K562 (cell line): ENCODE measurements around the gene IGSF9. TPM values are rescaled to one million over a fixed set of nuclear protein-coding genes. Genes with fewer than 3 reads are reported as not detected.

Source experiments
- ATAC-seq: fragments of 200-7000 bp; cut with Tn5 transposase; 3 replicates; pipeline ENCODE4 v1.9.1; 2020; ENCODE audit warnings: moderate library complexity
- BruUV-seq: library from RNA; stranded (reverse); fragments of 400-500 nt; replicated peaks from 2 replicates; lab custom pipeline; 2021; lab: Mats Ljungman, UMichigan
- CTCF ChIA-PET: fragments of 300-600 bp; formaldehyde crosslinking; extraction: SDS; loops from one replicate; lab custom pipeline; 2021; ENCODE audit warnings: low intra/inter-chr PET ratio; lab: Yijun Ruan, JAX
- POLR2A ChIA-PET: fragments of 300-600, 350-650 bp; sonication (Branson Sonifier 250); formaldehyde crosslinking; extraction: SDS; loops from one replicate; lab custom pipeline; 2021; ENCODE audit warnings: antibody characterized with exemption, inconsistent platforms; lab: Yijun Ruan, JAX
- DNase-seq, 4 experiments: peaks; one replicate each; pipeline versions ENCODE4 v3.0.0 to v3.0.0-alpha.2; 2011 to 2018; ENCODE audit warnings: low spot score in 3 of 4, mixed read lengths in 3 of 4; ENCODE audit errors: extremely low read depth in 1 of 4
- FAIRE-seq: peaks from 2 replicates; lab custom pipeline; 2011; peaks lifted over from hg19 to GRCh38; lab: Jason Lieb, UNC
- H2AFZ ChIP-seq: 2 replicates; pipeline ENCODE4 v1.6.0; 2011; ENCODE audit warnings: low read depth, low read length, control low read depth, inconsistent platforms
- H3K27ac ChIP-seq: fragments of 200-600 bp; 3 replicates; pipeline ENCODE4 v1.8.0; 2011; ENCODE audit warnings: low read depth, mild to moderate bottlenecking, control low read depth, inconsistent platforms, low read length, moderate library complexity, mixed read lengths; ENCODE audit errors: extremely low read depth
- H3K27me3 ChIP-seq, 2 experiments: fragments of 300-600 bp in 1 of 2; 2 replicates in 1 of 2; 3 replicates in 1 of 2; pipeline versions ENCODE4 v1.6.0 to v1.8.0; 2011; ENCODE audit warnings: inconsistent platforms in 2 of 2, low read length in 2 of 2, mild to moderate bottlenecking in 1 of 2, mixed read lengths in 1 of 2, moderate library complexity in 1 of 2; ENCODE audit not compliant: control insufficient read depth in 2 of 2, insufficient read depth in 2 of 2
- H3K36me3 ChIP-seq: fragments of 300-600 bp; 3 replicates; pipeline ENCODE4 v1.8.0; 2011; ENCODE audit warnings: mild to moderate bottlenecking, low read length, inconsistent platforms; ENCODE audit not compliant: control insufficient read depth, insufficient read depth
- H3K4me1 ChIP-seq, 2 experiments: fragments of 200-600 bp in 1 of 2; replicated peaks in 1 of 2; 2 replicates in 1 of 2; 3 replicates in 1 of 2; pipeline versions ENCODE4 v1.5.1 to v1.8.0; 2011; ENCODE audit warnings: inconsistent platforms in 2 of 2, low read length in 2 of 2, mild to moderate bottlenecking in 1 of 2, mixed read lengths in 1 of 2, moderate library complexity in 1 of 2; ENCODE audit not compliant: control insufficient read depth in 2 of 2, insufficient read depth in 2 of 2
- H3K4me2 ChIP-seq: 2 replicates; pipeline ENCODE4 v1.6.1; 2011; ENCODE audit warnings: low read length, control low read depth, inconsistent platforms, mixed read lengths; ENCODE audit not compliant: insufficient read depth
- H3K4me3 ChIP-seq: fragments of 200-600 bp; sonication (generic), shearing (Covaris generic); 2 replicates; pipeline ENCODE4 v1.5.1; 2016; ENCODE audit warnings: control low read depth, inconsistent platforms
- H3K79me2 ChIP-seq: fragments of 200-600 bp; 3 replicates; pipeline ENCODE4 v1.8.0; 2011; ENCODE audit warnings: low read length, inconsistent platforms; ENCODE audit not compliant: control insufficient read depth, insufficient read depth
- H3K9ac ChIP-seq, 2 experiments: 2 replicates each; pipeline versions ENCODE4 v1.6.0 to v1.6.1; 2011; ENCODE audit warnings: low read depth in 2 of 2, low read length in 2 of 2, control low read depth in 1 of 2, inconsistent platforms in 1 of 2, mild to moderate bottlenecking in 1 of 2, mixed read lengths in 1 of 2; ENCODE audit not compliant: insufficient read depth in 1 of 2
- H3K9me1 ChIP-seq: one replicate; pipeline ENCODE4 v1.6.0; 2011; ENCODE audit warnings: inconsistent platforms, mild to moderate bottlenecking, low read length, moderate library complexity; ENCODE audit not compliant: control insufficient read depth, insufficient read depth
- H3K9me3 ChIP-seq: replicated peaks from 2 replicates; pipeline ENCODE4 v1.5.1; 2011; ENCODE audit warnings: low read depth, low read length, inconsistent platforms; ENCODE audit not compliant: control insufficient read depth, insufficient read depth
- H4K20me1 ChIP-seq: replicated peaks from 2 replicates; pipeline ENCODE4 v1.6.1; 2011; ENCODE audit warnings: low read length, inconsistent platforms, mixed read lengths; ENCODE audit not compliant: control insufficient read depth, insufficient read depth
- CHCHD3 ChIP-seq: fragments of 250-450 bp; sonication (Bioruptor Pico); IDR thresholded peaks from 2 replicates; pipeline ENCODE4 v2.1.2; 2022; ENCODE audit warnings: mild to moderate bottlenecking
- EP300 ChIP-seq: IDR thresholded peaks from 2 replicates; pipeline ENCODE4 v1.6.1; 2012; ENCODE audit warnings: low read length, improper control_type of control experiment
- MAX ChIP-seq: sonication (generic); formaldehyde crosslinking; IDR thresholded peaks from 2 replicates; pipeline ENCODE4 v1.9.0; 2022; ENCODE audit warnings: mild to moderate bottlenecking, missing genetic modification reagents
- NCOR1 ChIP-seq: fragments of 450-650 bp; IDR thresholded peaks from 2 replicates; pipeline ENCODE4 v1.6.1; 2016; ENCODE audit warnings: mild to moderate bottlenecking, moderate library complexity
- NELFE ChIP-seq: IDR thresholded peaks from 2 replicates; pipeline ENCODE4 v1.6.1; 2011; ENCODE audit warnings: mild to moderate bottlenecking; ENCODE audit not compliant: insufficient read depth, insufficient read length
- SFPQ ChIP-seq: fragments of 200-400 bp; formaldehyde crosslinking; IDR thresholded peaks from 2 replicates; pipeline ENCODE4 v1.6.1; 2017; ENCODE audit warnings: mild to moderate bottlenecking, low read depth, low read length, moderate library complexity
- SRSF9 ChIP-seq: fragments of 200-400 bp; formaldehyde crosslinking; IDR thresholded peaks from 2 replicates; pipeline ENCODE4 v1.6.1; 2017; ENCODE audit warnings: low read depth, low read length, borderline replicate concordance
- TAF7 ChIP-seq: fragments of 450-650 bp; IDR thresholded peaks from 2 replicates; pipeline ENCODE4 v1.6.1; 2016; ENCODE audit warnings: missing genetic modification characterization, missing compliant biosample characterization
- ZNF146 ChIP-seq: IDR thresholded peaks from one replicate; pipeline ENCODE4 v1.6.1; 2018; ENCODE audit warnings: missing compliant biosample characterization; ENCODE audit not compliant: unreplicated experiment
- WGBS: fragments of 100-300 bp; shearing (Covaris generic); methylation state at CpG from one replicate; pipeline ENCODE4 v1.1.6; 2016; ENCODE audit warnings: low coverage, mixed read lengths; ENCODE audit not compliant: insufficient coverage; ENCODE audit errors: missing lambda C conversion rate; 5-methylcytosine and 5-hydroxymethylcytosine counted together
- in situ Hi-C: fragments of 300-500 bp; cut with MboI; formaldehyde crosslinking; loops from 4 replicates; pipeline ENCODE4 v1.15.0; 2018; ENCODE audit warnings: inconsistent platforms, mixed read lengths
- intact Hi-C: fragments of 100-400 bp; cut with micrococcal nuclease; formaldehyde crosslinking; loops from 2 replicates; pipeline ENCODE4 v1.14.2; 2022
- polyA plus RNA-seq, 8 experiments: library from polyadenylated mRNA; depleted of rRNA in 4 of 8; stranded (reverse) in 5 of 8; unstranded in 3 of 8; fragments of >200 nt; fragmentation: Nextera tagmentation in 2 of 8; fragmentation: Illumina TruSeq in 1 of 8; extraction: Ambion mirVana in 2 of 8; extraction: Trizol in 1 of 8; gene quantifications; 2 replicates each; pipeline versions ENCODE4 v1.2.1 to v1.2.3, GENCODE V29; 2011 to 2014; ENCODE audit warnings: inconsistent platforms in 1 of 8, missing spikeins in 1 of 8
- total RNA-seq, 7 experiments: library from RNA; depleted of rRNA in 6 of 7; stranded (reverse); fragments of >200 nt in 6 of 7; fragmentation: Illumina TruSeq in 2 of 7; extraction: Trizol in 2 of 7; gene quantifications; 2 replicates each; pipeline versions ENCODE4 v1.2.1 to v1.2.3, GENCODE V29; 2011 to 2021; ENCODE audit warnings: low replicate concordance in 1 of 7

The IGSF9 gene
- total and polyA plus RNA-seq, 9 of the 15 experiments (the other 6 are each of a cell fraction or from before 2014, with no cell fraction given): 0.03 to 0.29 (median 0.07) TPM; not detected in 1

- peaks cover 3 to 13% of the 10 kb centered on the region in 2 experiments; a peak in 3 of 5 replicates for H3K4me1 ChIP-seq
- TF ChIP-seq SRSF9 (no peak), MAX (CRISPR knock-in tag) (no peak), NCOR1 (no peak), ZNF146 (no peak), CHCHD3 (CRISPR knock-in tag) (no peak), EP300 (no peak), TAF7 (tag) (no peak), SFPQ (no peak), NELFE (no peak)
- no peaks in the 10 kb centered on the region for H3K79me2 ChIP-seq
- H3K4me2 ChIP-seq: no peak overlapping the region
- H3K27ac ChIP-seq: no peak overlapping the region
- POLR2A ChIA-PET: interaction anchor here (2.4 kb wide), 1 partner anchor 14 kb away, joined by 7 read pairs; no protein-coding TSS in a partner anchor
- no TSS peak for BruUV-seq
- intact Hi-C loops (no loop called here), in situ Hi-C loops (no loop called here)
- ATAC-seq (no peak), DNase-seq (no peak), FAIRE-seq (no peak)
- 0 out of 2 replicates have a peak, but pooled peaks cover 7% of the 10 kb centered on the region for H4K20me1 ChIP-seq
- no peak overlapping the region for H2AFZ ChIP-seq
- H3K9ac ChIP-seq: no peak overlapping the region
- H3K9me1 ChIP-seq: no peaks in the 10 kb centered on the region
- H3K9me3 ChIP-seq: no peaks in the 10 kb centered on the region
- 19% methylated on average over 2 of the region's 5 CpGs for WGBS
- CTCF ChIA-PET: no interaction called here
- H3K36me3 ChIP-seq: no peaks in the 10 kb centered on the region
- peaks cover 2 to 46% of the 10 kb centered on the region in 2 experiments for H3K27me3 ChIP-seq
- H3K4me3 ChIP-seq: no peak overlapping the region
Observed at GRCh38 chr1:159943278-159943640, 2.2 kb downstream of the IGSF9 start.
